Gastroesophageal sphincter (tissue), 4 donors: ENCODE data around the gene YY1. TPM values are rescaled to one million over a fixed set of nuclear protein-coding genes. Genes with fewer than 3 reads are reported as not detected.

Experiments
- ATAC-seq: fragments of 150-250 bp; one replicate; pipeline ENCODE4 v1.9.1; 2016; ENCODE audit warnings: mild to moderate bottlenecking, moderate library complexity
- H3K27ac ChIP-seq, 4 donors: fragments of 200-600 bp; sonication (generic) in 3 of 4; 1 replicate in 3 of 4; 2 replicates in 1 of 4; pipeline ENCODE4 v1.5.1; 2016 to 2019
- H3K27me3 ChIP-seq: fragments of 200-600 bp; sonication (generic); one replicate; pipeline ENCODE4 v1.5.1; 2019
- H3K36me3 ChIP-seq, 2 donors: fragments of 200-600 bp; sonication (generic); one replicate each; pipeline ENCODE4 v1.5.1; 2019; ENCODE audit warnings: control low read depth in 1 of 2
- H3K4me1 ChIP-seq, 3 donors: fragments of 200-600 bp; sonication (generic); 1 replicate in 2 of 3; 2 replicates in 1 of 3; pipeline ENCODE4 v1.5.1; 2016 to 2019; ENCODE audit warnings: control low read depth in 2 of 3
- H3K4me3 ChIP-seq, 2 donors: fragments of 200-600 bp; sonication (generic); one replicate each; pipeline ENCODE4 v1.5.1; 2019; ENCODE audit warnings: mild to moderate bottlenecking in 1 of 2, moderate library complexity in 1 of 2
- H3K9me3 ChIP-seq, 3 donors: fragments of 200-600 bp; sonication (generic); one replicate each; pipeline ENCODE4 v1.5.1; 2017 to 2019; ENCODE audit warnings: control low read depth in 2 of 3
- EP300 ChIP-seq: sonication (generic); formaldehyde crosslinking; IDR thresholded peaks from one replicate; pipeline ENCODE4 v1.6.1; 2017; ENCODE audit warnings: antibody characterized with exemption, mild to moderate bottlenecking
- POLR2A ChIP-seq, 2 donors: fragments of 450-650 bp; IDR thresholded peaks; one replicate each; pipeline ENCODE4 v1.6.1; 2017; ENCODE audit warnings: antibody characterized with exemption in 2 of 2, mild to moderate bottlenecking in 2 of 2, moderate library complexity in 1 of 2
- POLR2AphosphoS5 ChIP-seq: sonication (generic); formaldehyde crosslinking; IDR thresholded peaks from one replicate; pipeline ENCODE4 v1.6.1; 2017; ENCODE audit warnings: antibody characterized with exemption
- WGBS, 2 donors: methylation state at CpG; one replicate each; pipeline ENCODE4 v1.1.5; 2018; ENCODE audit warnings: low coverage in 1 of 2; 5-methylcytosine and 5-hydroxymethylcytosine counted together
- total RNA-seq, 4 donors: library from RNA; depleted of rRNA; stranded (reverse); fragments of >200 nt; gene quantifications; one replicate each; pipeline ENCODE4 v1.1.0, GENCODE V29; 2016
- TF ChIP-seq, protein P1 (sequence below), 4 experiments: fragments of 200-600 bp in 2 of 4; fragments of 450-650 bp in 2 of 4; sonication (generic) in 1 of 4; IDR thresholded peaks; one replicate each; pipeline ENCODE4 v1.5.1; 2017 to 2019; ENCODE audit warnings: antibody characterized with exemption in 4 of 4, mild to moderate bottlenecking in 2 of 4, moderate library complexity in 2 of 4

YY1 gene
- total RNA-seq, 4 donors from 2014 or later = 55.1 to 76.3 (median 62.5) TPM

DNA sequence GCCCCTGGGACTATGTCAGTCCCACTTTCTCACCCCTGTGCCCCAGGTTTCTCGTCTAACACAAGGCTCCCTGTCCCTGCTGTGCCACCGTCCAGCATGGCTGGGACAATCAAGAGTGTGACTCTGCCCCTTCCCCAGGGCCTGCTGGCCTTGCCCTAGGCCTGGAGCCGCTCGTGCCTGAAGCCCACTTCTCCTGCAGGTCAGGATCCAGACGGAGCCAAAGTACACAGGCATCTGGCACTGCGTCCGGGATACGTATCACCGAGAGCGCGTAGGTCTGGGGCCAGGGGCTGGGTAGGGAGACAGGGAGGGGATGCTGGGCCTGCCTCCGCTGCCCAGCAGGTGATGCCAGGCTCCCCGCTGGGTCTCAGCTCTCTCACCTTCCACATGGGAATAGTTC lies 87.0 kb downstream of the YY1 start:
- H3K36me3 ChIP-seq = no peaks in the 10 kb centered on the region
- no peaks in the 10 kb centered on the region for H3K9me3 ChIP-seq
- no peaks in the 10 kb centered on the region for H3K27me3 ChIP-seq
- H3K27ac ChIP-seq = no peak overlapping the region
- ATAC-seq = no peak
- TF ChIP-seq POLR2A (IDR thresholded peaks at IDR 0.05) = no peak
- TF ChIP-seq POLR2AphosphoS5 = no peak
- TF ChIP-seq, protein P1, sequence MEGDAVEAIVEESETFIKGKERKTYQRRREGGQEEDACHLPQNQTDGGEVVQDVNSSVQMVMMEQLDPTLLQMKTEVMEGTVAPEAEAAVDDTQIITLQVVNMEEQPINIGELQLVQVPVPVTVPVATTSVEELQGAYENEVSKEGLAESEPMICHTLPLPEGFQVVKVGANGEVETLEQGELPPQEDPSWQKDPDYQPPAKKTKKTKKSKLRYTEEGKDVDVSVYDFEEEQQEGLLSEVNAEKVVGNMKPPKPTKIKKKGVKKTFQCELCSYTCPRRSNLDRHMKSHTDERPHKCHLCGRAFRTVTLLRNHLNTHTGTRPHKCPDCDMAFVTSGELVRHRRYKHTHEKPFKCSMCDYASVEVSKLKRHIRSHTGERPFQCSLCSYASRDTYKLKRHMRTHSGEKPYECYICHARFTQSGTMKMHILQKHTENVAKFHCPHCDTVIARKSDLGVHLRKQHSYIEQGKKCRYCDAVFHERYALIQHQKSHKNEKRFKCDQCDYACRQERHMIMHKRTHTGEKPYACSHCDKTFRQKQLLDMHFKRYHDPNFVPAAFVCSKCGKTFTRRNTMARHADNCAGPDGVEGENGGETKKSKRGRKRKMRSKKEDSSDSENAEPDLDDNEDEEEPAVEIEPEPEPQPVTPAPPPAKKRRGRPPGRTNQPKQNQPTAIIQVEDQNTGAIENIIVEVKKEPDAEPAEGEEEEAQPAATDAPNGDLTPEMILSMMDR (IDR thresholded peaks at IDR 0.05) = no peak
- TF ChIP-seq EP300 = no peak
- H3K4me1 ChIP-seq = no peaks in the 10 kb centered on the region
- H3K4me3 ChIP-seq = no peak overlapping the region
- 100% methylated on average over 1 of the region's 13 CpGs; no CpG with 5 or more reads in 1 of the 2 donors for WGBS, 2 donors

DNA sequence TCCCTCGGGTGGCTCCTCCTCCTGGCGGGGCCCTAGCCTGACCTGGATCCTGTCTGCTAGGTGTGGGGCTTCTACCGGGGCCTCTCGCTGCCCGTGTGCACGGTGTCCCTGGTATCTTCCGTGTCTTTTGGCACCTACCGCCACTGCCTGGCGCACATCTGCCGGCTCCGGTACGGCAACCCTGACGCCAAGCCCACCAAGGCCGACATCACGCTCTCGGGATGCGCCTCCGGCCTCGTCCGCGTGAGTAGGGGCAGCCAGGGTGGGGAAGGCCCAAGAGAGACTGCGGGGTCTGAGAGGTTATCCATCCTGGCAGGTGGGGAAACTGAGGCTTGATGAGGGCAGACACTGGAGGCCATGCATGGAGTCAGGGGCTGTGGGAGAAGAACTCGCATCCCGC lies 88.2 kb downstream of the YY1 start:
- Histone ChIP-seq H3K9me3 (no peaks in the 10 kb centered on the region), H3K4me3 (no peak overlapping the region), H3K4me1 (no peaks in the 10 kb centered on the region), H3K36me3 (peaks cover 0 to 3% of the 10 kb centered on the region in 2 donors), H3K27me3 (no peaks in the 10 kb centered on the region), H3K27ac (no peak overlapping the region)
- no peak for ATAC-seq
- no CpG with 5 or more reads among the region's 24 CpGs for WGBS, 2 donors
- TF ChIP-seq, protein P1 (IDR thresholded peaks at IDR 0.05) = no peak
- TF ChIP-seq POLR2A (IDR thresholded peaks at IDR 0.05) (no peak), EP300 (no peak), POLR2AphosphoS5 (no peak)

DNA sequence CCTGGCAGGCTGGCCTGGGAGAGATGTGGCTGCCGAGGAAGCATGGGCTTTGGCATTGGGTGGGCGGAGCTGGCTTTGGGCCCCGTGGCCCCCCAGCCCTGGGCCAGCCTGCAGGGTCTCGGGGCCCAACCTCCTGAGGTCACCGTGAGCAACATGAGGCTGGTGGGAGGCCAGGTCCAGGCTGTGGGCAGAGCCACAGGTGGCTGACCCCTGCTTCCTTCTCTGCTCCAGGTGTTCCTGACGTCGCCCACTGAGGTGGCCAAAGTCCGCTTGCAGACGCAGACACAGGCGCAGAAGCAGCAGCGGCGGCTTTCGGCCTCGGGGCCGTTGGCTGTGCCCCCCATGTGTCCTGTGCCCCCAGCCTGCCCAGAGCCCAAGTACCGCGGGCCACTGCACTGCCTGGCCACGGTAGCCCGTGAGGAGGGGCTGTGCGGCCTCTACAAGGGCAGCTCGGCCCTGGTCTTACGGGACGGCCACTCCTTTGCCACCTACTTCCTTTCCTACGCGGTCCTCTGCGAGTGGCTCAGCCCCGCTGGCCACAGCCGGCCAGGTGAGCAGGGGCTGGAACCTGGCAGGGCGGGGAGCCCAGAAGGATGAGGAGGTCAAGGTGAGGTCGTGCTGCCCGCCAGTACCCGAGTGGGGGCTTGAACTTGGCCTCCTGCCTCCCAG lies 89.7 kb downstream of the YY1 start:
- Histone ChIP-seq H3K4me3 (no peak overlapping the region), H3K36me3 (peaks cover 0 to 18% of the 10 kb centered on the region in 2 donors), H3K9me3 (no peaks in the 10 kb centered on the region), H3K4me1 (no peaks in the 10 kb centered on the region), H3K27ac (no peak overlapping the region), H3K27me3 (no peaks in the 10 kb centered on the region)
- ATAC-seq = no peak
- WGBS, 2 donors = 71 to 100% methylated on average over 1 to 6 of the region's 32 CpGs
- no peak for TF ChIP-seq POLR2AphosphoS5
- TF ChIP-seq, protein P1 (IDR thresholded peaks at IDR 0.05) = no peak
- TF ChIP-seq EP300 = no peak
- no peak for TF ChIP-seq POLR2A (IDR thresholded peaks at IDR 0.05)

GRCh38 chr14:100329233-100330006 lies 90.5 kb downstream of the YY1 start:
- 95% methylated on average over 4 of the region's 36 CpGs; no CpG with 5 or more reads in 1 of the 2 donors for WGBS, 2 donors
- TF ChIP-seq POLR2A (IDR thresholded peaks at IDR 0.05) (no peak), EP300 (no peak), POLR2AphosphoS5 (no peak)
- TF ChIP-seq, protein P1 (IDR thresholded peaks at IDR 0.05) = no peak
- Histone ChIP-seq H3K36me3 (peaks cover 0 to 26% of the 10 kb centered on the region in 2 donors), H3K4me1 (no peaks in the 10 kb centered on the region), H3K27me3 (no peaks in the 10 kb centered on the region), H3K27ac (no peak overlapping the region), H3K4me3 (no peak overlapping the region), H3K9me3 (no peaks in the 10 kb centered on the region)
- no peak for ATAC-seq

DNA sequence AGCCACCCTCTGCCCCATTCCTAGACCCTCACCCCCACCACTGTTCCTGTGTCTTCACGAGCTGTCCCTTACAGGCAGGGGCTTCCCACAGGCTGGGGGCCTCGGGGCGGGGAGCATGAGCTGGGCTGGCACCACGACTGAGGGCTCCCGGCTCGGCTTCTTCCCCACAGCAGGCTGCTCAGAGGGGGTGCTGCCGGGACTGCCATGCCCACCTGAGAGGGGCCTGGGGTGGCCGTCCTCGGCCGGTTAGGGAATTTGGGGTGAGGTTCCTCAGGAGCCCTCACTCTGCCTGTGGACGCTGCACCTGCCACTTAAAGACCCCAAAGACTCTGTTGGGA lies 91.0 kb downstream of the YY1 start:
- H3K27me3 ChIP-seq = no peaks in the 10 kb centered on the region
- H3K4me3 ChIP-seq = no peak overlapping the region
- H3K27ac ChIP-seq = no peak overlapping the region
- peaks cover 0 to 31% of the 10 kb centered on the region in 2 donors for H3K36me3 ChIP-seq
- H3K9me3 ChIP-seq = no peaks in the 10 kb centered on the region
- no peaks in the 10 kb centered on the region for H3K4me1 ChIP-seq
- TF ChIP-seq EP300 = no peak
- TF ChIP-seq, protein P1 (IDR thresholded peaks at IDR 0.05) = no peak
- WGBS, 2 donors = no CpG with 5 or more reads among the region's 11 CpGs
- no peak for ATAC-seq
